Cerebellar nuclear complex (tissue), 1 donor: Measurements from ENCODE around the gene SPESP1.

ENCODE experiments used
- DNase-seq, 2 experiments: peaks; one replicate each; lab custom pipeline; 2025; lab: John Stamatoyannopoulos, UW

The SPESP1 gene

GRCh38 chr15:68930268-68931022 lies at the start of gene SPESP1:
TSS of gene SPESP1 (plus strand) at chr15:68930525. CDS start at chr15:68930654, 129 bp downstream.
- no peak for DNase-seq

- DNase-seq = no peak
Measured at GRCh38 chr15:68885070-68885469, 45.3 kb upstream of the SPESP1 start.

- no peak for DNase-seq
Measured at GRCh38 chr15:68887120-68887519, 43.2 kb upstream of the SPESP1 start.

DNA sequence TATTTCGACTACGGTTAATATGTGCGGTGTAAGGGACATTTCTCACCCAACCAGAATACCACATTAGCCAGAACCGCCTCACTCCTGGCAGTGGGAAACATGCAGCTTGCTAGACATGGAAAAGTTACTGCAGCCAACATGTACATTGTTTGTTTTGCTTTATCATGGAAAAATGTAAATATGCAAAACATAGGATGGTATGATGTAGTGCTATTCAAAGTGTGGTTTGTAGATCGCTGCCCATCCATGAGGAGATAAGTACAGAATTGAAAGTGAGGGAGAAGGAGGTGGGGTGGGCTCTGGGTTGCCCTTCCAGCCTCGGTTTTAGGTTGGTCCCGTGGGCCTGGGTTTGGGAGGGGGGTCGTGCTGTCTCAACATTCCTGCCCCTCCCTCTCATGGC lies 42.5 kb upstream of the SPESP1 start:
- DNase-seq = no peak

- DNase-seq = no peak
Measured at GRCh38 chr15:68888419-68888818, 41.9 kb upstream of the SPESP1 start.

- no peak for DNase-seq
Measured at GRCh38 chr15:68894208-68894607, 36.1 kb upstream of the SPESP1 start.

DNA sequence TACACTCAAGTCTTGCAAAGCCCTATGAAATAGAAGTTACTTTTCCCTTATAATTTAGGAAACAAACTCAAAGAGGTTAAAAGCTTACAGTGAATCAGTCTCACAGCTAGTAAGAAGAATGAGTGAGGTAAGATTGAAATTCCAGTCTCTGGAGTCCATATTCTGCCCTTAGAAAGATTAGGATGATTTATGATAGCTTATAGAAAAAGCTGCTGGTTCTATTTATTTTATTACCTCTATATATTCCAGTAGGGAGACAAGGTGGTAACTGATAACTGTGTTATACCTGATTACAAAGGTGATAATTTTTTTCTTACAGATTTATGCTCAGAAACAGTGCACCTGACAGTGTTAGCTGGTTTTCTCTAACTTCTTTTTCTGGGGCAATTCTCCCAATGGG lies 34.1 kb upstream of the SPESP1 start:
- DNase-seq = no peak

- DNase-seq = no peak
Measured at GRCh38 chr15:68897016-68897415, 33.3 kb upstream of the SPESP1 start.

DNA sequence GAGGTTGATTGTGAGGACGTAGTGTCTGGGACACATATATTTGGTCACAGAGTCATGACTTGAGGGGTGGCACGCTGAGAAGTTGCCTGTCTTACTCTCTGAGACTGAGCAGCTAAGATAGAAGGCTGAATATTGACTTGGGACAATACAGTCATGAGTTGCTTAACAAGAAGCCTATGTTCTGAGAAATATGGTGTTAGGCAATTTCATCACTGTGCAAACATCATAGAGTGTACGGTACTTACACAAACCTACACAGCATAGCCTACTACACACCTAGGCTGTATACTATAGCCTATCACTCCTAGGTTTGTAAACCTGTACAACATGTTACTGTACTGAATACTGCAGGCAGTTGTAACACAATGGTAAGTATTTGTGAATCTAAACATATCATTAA lies 30.3 kb upstream of the SPESP1 start:
- DNase-seq = no peak

- no peak for DNase-seq
Measured at GRCh38 chr15:68907396-68907923, 22.9 kb upstream of the SPESP1 start.

- DNase-seq = no peak
Measured at GRCh38 chr15:68909601-68910100, 20.7 kb upstream of the SPESP1 start.

DNA sequence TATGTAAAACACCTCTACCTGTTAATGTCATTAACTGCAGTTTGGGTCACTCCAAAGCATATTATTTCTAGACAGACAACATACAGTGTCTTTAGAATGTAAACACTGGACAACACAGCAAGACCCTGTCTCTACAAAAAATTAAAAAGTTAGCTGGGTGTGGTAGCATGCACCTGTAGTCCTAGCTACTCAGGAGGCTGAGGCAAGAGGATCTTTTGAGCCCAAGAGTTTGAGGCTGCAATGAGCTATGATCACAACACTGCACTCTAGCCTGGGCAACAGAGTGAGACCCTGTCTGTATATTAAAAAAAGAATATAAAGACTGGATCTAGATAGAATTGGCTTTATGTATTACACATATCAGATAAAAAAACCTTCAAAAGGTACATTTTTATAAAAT lies 20.0 kb upstream of the SPESP1 start:
- no peak for DNase-seq

GRCh38 chr15:68910816-68911215 lies 19.5 kb upstream of the SPESP1 start:
- no peak for DNase-seq

- no peak for DNase-seq
Measured at GRCh38 chr15:68921926-68922325, 8.4 kb upstream of the SPESP1 start.

DNA sequence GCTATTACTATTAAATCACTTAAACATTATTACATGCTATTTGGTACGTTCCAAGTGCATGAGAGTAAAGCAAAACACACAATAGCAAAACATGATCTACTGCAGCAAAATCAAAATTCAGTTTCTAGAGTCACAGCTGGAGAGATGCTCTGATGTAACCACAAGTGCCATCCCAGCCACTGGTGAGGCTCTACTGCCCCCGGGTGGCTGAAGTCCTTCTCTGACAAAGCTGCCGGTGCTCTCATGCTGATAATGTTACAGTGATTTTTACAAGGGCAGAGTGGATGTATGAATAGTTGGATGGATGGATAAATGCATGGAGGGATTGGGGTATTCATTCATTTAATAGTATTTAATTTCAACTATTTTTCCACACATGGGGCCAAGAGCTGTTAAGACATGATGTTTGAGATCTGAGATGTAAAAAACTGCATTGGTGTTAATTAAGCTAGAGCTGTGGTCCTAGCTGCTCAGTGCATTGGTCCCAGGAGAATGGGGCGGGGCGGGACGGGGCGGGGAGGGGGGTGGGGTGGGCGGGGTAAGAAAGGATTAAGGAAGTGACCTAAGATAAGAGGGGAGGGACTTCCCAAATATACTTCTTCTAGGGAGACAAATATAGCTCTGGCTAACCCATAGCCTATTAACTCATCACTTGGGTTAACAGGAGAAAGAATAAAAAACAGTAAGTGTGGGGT lies 5.3 kb upstream of the SPESP1 start:
- peak in 1 of 2 experiments; percentile 40 for DNase-seq

DNA sequence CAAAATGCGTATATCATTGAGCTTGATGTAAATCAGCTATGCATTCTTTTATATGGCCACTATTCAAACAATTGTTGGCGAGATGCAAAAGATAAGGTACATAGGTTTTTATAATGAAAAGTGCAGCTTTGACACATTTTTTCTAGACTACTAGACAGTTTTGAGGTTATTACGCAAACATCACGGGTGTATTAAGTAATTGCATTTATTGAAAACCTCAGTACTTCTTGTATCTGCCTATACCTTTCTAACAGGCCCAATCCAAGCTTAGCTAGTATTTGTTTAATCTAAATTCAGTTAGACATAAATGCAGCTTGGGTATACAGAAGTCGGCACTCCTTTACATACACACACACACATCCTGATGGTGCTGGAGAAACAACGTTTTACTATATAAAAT lies 2.7 kb downstream of the SPESP1 start:
- DNase-seq = no peak

- no peak for DNase-seq
Measured at GRCh38 chr15:68934341-68934740, 4.0 kb downstream of the SPESP1 start.

DNA sequence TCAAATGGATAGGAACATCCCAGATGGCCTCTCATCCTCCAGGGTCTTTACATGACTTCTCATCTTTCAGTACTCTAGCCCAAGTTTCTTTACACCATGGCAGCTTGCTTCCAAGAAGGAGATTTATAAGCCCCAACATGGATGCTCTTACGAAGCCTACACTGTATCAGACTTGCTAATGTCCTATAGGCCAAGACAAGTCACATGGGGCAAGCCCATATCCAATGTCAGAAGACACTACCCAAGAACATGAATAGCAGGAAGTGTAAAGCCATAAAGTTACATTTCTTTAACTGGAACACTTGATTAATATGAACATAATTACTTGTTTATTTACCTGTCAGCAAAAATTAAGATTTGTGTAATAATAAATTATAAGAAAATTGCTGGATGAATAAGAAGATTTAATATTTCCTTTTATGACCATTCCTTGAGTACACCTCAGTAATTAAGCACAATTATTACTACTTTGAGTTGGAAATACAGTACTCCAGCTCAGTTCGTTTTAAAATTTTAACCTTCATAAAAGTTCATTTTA lies 5.1 kb downstream of the SPESP1 start:
- no peak for DNase-seq

DNA sequence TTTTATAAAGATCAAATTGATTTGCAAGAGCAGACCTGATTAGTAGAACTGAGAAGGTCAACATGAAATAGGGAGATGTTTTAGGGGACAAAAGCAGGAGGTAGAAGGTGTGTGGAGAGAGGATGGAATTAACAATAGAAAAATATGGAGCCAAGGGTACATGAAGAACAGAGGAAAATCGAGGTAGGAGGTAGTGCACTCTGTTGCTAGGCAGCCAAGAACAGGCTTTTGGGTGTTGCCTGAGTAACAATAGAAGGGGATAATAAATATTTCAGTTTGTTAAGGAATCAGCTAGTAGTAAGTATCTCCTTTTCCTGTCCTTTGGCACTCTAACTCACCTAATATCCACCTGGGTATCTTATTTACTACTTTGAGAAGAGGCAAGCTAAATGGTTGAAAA lies 9.2 kb downstream of the SPESP1 start:
- no peak for DNase-seq

GRCh38 chr15:68951813-68952212 lies 21.5 kb downstream of the SPESP1 start:
- DNase-seq = no peak

- no peak for DNase-seq
Measured at GRCh38 chr15:68957696-68958095, 27.4 kb downstream of the SPESP1 start.

- no peak for DNase-seq
Measured at GRCh38 chr15:68958597-68958996, 28.3 kb downstream of the SPESP1 start.

- DNase-seq = no peak
Measured at GRCh38 chr15:68962465-68962864, 32.1 kb downstream of the SPESP1 start.
